GM18867 (cell line): ENCODE data around the gene RASAL2.
"Not testable (repeated sequence)": the region's sequence is repeated elsewhere in the genome, so short reads cannot be mapped to it uniquely, and the experiment has no call there.

Experiments used
- ATAC-seq: cut with Tn5 transposase; IDR thresholded peaks from one replicate; pipeline ENCODE4 v1.9.1; 2021; ENCODE audit warnings: mild to moderate bottlenecking, moderate library complexity; ENCODE audit not compliant: unreplicated experiment

RASAL2 gene

DNA sequence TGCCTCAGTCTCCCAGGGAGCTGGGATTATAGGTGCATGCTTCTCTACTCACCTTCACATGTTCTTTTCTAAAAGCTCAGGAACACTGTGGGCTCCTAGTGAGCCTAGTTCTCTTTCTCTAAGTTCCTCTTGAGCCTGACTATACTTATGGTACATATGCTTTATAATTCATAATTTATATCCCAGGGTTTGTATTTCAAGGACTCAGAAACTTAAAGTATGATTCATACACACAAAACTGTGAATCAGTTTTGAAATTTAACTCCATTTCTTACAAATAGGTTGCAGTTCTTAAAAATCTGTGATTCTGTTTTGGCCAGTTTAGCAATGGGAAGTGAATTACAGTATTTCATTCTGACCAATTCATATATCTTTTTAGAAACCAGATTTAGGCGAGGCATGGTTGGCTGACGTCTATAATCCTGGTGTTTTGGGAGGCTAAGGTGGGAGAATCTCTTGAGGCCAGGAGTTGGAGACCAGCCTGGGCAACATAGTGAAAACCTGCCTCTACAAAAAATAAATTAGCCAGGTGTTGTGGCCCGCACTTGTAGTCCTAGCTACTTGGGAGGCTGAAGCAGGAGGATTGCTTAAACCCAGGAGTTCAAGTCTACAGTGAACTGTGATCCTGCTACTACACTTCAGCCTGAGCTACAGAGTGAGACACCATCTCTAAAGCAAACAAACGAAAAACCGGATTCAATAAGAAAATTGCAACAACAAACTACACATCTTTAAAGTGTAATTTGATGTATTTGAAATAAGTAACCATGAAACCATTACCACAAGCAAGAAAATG, 15.6 kb downstream of the RASAL2 start:
- ATAC-seq = no peak

DNA sequence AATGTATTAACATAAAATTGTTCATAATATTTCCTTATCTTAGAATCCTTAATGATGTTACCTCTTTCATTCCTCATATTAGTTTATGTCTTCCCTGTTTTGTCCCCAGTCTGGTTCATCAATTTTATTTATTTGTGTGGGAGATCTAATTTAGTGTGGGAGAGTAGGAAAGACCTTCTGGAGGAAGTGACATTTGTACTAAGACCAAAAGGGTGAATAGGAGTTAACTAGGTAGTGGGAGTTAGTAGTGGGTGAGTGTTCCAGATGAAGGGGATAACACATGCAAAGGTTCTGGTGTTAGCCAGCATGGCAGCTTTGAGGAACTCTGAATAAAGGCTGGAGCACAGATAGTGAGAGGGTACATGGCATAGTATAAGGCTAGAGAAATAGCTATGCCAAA, 21.4 kb downstream of the RASAL2 start:
- no peak for ATAC-seq

DNA sequence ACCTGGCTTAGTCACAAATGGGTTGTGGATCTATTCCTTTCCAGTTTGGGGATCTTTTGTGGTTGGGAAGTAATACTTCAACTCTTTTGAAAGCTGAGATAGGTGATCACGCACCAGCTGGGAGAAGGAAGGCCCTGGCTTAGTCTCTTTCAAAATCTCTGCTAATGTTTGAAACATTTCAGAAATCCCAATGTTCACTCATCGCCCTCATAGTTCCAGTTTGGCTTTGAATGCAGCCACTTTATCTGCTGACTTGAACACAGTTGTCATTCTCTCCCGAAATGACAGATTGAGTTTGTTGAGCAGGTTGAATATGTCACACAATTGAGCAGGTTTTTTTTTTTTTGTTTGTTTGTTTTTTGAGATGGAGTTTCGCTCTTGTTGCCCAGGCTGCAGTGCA, 24.6 kb downstream of the RASAL2 start:
- ATAC-seq = no peak

DNA sequence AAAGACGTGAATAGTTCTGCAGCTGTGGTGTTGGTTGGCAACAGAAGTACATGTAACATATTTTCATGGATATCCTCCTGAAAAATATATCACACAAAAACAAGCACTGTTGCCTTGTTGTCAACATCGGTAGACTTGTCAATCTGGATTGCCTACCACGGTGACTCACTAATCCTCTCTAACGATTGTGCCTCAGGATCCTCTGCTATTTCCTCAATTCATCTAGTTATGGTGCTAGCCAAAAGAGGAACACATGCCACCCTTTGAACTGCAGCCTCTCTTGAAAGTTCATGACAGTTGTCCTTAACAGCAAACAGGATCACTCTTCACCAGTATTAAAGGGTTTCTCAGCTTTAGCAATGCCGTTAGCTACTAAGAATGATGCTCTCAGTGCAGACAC, 25.7 kb downstream of the RASAL2 start:
- no peak for ATAC-seq

DNA sequence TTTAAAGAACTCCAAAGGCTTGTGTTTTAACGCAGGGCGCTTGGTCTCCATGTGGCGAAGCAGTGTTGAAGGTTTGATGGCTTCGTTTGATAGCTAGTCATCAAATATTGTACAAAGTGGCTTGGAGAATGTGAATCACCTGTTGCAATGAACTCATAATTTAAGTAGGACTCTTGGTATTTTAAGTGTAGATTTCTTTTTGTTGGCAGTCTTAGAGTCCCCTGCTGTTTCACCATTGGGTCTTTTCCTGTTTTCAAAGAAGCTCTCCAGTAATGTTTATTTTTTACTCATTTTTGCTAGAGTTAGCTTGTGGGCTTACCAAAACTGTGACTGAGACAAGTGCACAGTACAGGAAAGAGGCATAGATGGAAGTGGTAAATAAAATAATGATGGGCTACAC, 26.2 kb downstream of the RASAL2 start:
- ATAC-seq = no peak

DNA sequence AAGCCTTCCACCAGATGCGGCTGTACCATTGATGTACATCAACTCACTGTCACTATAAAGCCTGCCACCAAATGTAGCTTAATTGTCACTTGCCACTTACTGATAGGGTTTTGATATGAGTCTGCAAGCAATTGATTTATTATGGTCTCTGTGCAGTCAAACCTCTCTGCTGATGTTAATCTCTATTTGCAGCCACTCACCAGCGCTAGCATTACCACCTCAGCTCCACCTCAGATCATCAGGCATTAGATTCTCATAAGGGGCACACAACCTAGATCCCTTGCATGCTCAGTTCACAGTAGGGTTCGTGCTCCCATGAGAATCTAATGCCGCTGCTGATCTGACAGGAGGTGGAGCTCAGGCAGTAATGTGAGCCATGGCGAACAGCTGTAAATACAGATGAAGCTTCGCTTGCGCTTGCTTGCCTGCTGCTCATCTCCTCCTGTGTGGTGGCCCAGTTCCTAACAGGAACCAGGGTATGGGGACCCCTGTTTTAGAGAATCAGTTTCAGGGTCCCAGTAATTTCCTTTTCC, 26.7 kb downstream of the RASAL2 start:
- not testable (repeated sequence) for ATAC-seq

DNA sequence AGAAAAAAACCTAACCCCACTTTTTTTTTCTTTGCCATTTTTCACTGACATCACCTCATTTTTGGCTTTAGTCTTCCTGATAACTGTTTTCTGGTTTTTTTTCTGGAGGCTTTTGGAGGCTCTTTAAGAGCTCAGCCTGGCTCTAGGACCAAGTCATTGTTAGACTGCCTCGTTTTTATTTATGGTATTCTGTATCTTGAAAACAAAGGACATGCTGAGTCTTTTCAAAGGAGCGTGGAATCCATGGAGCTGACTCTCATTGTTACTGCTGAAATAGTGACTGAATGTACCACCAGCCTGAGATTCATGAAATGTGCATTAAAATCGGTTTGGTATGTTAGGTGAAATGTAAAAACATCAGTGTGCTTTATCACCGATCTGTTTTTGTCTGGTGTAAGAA, 28.0 kb downstream of the RASAL2 start:
- no peak for ATAC-seq

DNA sequence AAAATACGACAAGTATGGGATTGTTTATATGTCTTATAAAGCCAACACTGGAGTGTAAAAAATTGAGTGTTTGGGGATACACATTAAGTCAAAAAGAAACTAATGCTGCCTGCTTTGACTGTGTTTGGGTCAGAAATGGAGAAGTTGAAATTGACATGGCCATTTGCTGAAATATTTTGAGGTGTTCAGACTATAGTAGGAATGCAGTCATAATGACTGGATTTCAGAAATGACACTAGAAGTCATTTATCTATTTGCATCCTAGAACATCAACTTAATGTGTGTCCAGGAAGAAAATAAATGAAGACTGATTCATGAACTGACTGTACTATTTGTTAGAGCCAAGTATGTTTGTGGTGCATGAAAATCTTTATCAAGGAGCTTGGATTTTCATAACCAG, 28.4 kb downstream of the RASAL2 start:
- ATAC-seq = peak; percentile 57

DNA sequence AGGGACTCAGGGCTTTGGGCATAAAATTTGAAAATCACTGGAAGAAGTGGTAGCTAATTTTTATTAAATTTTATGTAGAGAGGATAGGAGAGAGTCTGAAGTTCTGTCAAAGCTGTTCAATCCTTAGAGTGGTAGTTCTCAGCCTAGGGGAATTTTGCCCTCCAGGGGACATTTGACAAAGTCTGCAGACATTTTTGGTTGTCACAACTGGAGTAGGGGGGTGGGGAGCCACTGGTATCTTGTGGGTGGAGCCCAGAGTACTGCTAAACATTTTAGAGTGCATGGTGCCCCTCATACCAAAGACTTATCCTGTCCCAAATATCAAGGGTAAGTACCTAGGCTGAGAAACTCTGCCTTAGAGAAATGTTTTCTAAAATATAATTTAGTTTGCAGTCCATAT, 30.2 kb downstream of the RASAL2 start:
- no peak for ATAC-seq

DNA sequence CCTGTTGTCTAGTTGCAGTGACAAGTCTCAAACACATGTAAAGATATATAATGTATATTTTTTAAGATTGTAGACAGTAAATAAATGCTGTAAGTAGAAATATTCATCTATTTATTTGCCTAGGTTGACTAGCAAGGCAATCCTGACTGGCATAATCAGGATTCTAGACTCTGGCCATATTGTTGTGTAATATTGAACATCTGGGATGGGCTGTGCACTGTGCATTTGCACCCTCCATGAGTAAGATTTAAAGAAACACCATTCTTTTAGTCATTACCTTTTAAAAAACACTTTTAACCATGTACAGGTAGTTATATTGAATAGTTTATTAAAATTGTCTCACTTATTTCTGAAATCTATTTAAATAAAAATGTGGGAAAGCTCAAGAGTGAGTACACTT, 32.4 kb downstream of the RASAL2 start:
- no peak for ATAC-seq

DNA sequence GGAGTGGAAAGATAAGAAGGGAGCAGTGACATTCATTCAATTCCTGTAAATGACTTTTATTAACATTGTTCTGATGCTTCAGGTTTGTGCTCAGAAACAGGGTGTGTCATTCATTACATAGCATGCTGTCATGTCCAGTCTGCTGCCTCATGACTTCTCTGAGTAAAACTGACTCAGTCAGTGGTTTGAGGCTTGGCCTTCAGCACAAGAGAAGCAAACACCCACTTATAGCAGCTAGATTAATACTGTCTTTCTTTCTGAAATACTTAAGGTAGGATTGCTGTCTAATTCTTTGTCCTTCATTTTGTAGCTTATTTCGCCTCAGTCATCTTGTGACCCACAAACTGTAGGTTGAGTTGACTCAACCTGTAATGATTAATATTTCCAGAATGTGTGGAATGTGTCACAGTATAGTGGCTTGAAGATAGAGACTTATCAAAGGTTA, 32.9 kb downstream of the RASAL2 start:
- peak; percentile 59 for ATAC-seq

DNA sequence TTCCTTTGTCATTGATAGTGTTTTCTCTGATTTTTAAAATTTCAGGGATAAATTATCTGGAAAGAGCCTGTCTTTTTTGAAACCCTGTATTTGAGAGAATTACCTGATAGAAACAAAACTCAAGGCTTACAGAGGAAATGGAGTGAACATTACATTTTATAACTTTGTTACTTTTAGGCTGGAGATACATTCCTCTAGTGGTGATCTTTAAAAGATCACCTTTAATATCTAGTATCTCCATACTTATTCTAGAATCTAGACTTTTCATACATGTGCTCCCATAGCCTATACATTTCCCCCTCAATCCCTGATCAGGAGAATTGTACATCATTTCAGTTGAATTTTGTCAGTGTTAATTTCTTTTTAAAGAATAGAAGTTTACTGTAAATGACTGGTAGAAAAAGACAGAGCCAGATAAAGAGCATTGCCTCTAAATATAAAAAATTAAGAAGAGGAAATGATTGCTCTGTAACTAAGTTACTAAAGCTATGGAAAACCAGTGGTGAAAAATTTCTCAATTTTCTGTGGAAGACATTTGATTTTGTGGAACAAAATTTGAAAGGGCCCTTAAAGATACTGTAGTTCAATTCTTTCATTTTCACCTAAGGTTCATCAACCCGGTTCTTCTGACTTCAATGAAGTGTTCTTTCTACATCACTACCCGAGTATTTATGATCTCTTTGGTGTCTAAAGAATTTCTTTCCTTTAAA, 33.7 kb downstream of the RASAL2 start:
- no peak for ATAC-seq

DNA sequence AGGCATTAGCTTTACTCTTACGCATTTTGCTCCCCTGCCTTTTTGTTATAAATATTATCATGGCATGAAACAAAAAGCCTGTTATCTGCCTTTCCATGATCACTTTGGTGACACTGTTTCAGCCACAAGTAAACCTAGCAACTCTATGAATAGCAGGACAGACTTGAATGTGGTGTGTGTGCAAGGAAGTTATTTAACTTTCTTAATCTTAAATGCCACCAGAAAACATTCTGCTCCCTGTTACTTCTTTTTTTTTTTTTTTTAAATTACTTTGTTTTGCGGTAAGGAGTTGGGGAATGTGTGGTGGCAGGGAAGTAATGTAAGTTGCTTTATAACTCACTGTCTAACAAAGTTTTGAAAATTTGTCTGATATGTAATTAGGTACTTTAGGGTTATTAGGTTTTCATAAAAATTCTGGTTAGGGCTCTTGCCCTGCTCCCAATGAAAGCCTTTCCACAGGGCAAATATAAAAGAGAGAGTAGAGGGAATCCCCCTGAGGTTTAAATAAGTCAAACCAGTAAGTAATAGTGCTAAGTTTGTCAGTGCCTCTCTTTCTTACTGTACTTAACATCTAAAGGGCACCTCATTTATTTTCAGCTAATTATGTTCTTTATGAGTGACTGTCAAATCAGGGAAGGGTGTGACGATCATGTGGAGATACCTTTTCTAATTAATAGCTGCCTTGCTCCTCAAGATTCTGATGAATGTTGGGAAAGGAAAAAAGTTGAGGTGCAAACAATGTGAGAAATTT, 39.5 kb downstream of the RASAL2 start:
- ATAC-seq = no peak

DNA sequence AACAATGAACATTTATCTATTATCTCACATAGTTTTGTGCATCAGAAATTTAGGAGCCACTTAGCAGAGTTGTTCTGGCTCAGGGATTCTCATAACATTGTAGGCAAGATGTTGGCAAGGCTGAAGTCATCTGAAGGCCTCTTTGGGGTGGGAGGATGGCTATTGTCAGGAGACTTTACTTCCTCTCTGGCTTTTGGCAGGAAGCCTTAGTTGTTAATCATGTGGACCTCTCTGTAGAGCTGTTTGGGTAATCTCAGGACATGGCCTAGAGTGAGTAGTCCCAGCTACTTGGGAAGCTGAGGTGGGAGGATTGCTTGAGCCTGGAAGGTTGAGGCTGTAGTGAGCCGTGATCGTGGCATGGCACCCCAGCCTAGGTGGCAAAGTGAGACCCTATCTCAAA, 40.2 kb downstream of the RASAL2 start:
- no peak for ATAC-seq

DNA sequence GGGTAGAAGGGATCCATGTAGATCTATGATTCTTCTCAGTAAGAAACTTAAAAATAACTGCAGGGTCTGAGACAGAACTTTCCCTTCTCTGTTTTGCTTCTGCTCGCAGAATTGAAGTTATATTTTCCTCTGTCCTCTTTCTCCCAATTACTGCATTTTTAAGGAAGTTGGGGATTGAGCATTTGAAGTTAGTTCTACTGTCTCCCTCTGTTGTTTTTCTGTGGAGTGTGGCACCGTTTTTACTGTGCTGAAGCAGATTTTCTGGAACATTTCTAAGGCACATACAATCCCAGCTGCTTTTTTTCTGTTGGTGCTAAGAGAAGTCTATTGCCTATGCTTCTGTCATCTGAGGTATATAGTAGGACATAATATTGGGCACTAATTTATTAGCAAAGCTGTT, 43.3 kb downstream of the RASAL2 start:
- ATAC-seq = no peak

DNA sequence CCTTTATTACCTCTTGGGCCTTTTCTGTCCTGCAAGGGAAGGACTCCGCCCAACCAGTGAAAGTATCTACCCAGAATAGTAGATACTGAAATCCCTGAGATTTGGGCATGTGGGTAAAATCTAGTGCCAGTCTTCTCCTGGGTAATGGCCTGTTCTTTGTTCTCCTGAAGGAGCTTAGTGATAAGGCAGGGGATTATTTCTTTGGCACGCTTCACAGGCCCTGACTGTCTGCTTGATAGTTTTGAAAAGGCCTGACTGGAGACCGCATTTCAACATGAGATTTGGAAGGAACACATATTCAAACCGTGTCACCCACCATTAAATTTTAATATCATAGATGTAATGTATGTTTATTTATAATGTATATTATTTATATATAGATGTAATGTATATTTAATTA, 48.9 kb downstream of the RASAL2 start:
- ATAC-seq = no peak

DNA sequence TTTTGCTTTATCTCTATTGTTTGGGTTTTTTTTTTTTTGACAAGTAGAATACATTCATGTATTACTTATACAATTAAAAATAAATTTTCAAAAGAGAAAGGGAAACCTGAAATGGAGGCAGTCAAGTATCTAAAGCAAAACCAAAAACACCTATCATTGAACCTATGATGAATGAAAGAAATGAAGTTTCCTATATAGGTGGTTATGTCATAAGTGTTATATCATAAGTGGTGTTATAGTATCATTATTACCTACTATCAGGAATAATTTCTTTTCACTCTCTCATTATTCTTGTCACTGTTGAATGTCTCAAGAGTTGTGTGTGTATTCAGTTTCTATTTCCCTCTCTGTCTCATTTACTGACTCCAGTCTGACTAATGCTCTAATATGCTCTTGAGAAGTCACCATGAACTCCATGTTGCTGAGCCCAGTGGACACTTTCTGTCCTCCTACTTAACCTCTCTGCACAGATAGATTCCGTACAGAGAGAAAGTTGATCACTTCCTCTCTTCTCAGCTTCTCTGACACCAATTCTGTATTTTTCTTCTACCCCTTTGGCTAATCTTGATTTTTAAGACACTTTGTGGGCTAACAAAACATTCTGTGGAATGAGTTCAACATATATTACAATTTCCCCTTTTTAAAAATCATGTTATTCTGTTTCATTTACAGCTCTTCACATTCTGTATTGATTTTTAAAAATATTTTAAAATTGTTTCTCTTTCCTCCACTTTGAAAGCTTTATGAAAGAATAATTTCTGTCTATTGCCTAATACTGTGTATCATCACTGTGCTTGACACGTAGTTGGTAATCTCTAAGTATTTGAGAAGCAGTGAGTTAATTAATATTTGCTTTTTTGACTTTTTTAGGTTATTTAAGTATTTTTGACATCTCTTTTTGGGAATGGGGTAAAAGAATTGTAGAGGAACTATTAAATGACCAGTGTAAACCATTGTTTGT, 50.1 kb downstream of the RASAL2 start:
- ATAC-seq = peak; percentile 83

DNA sequence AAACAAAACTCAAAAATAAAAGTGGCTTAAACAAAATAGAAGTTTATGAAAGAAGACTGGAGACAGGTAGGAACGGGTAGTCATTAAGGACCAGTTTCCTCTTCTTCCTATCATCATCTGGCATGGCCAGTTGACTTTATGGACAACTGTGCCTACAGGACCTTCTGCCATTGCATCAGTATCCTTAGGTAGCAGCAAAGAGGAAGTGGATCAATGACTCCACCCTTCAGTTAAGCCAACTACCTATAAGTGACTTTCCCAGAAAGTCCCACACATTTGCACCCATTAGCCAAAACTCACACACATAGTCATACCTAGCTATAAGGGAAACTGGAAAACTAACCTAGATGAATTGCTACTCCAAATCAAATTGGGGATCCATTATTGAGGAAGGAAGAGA, 51.7 kb downstream of the RASAL2 start:
- no peak for ATAC-seq

DNA sequence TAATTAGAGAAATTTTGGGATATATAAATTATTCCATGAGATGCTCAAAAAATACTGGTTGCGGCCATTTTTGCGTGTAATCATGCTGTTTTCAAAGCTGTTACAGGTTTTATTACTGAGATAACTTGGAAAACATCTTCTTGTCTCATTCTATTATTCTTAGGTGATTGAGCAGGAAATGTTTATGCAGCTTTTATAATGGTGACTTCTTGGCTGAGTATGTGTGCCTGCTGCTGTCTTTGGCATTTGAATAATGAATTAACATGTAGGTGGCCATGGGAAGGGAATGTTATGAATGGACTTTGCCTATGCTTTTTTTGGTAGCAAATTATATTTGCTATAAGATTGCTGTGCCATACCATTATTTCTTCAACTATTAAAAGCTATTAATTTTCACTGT, 52.5 kb downstream of the RASAL2 start:
- no peak for ATAC-seq

DNA sequence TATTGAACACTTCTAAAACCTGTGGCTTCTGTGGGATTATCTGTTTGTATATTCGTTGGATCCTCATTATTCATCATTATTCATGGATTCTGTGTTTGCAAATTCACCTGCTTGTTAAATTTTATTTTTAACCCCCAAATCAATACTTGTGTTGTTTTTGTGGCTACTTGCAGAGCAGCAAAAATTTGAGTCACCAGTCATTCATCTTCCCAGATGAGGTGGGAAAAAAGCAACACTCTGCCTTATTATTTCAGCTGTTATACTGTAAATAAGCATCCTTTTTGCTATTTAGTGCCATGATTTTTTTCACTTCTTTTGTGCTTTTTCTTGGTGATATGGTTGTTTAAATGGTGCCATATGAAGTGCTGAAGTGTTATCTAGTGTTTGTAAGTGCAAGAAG, 56.7 kb downstream of the RASAL2 start:
- no peak for ATAC-seq
